T-cell (primary cell): ENCODE results near the gene ART3. TPM values are rescaled to one million over a fixed set of nuclear protein-coding genes. Genes with fewer than 3 reads are reported as not detected.

Experiments
- ATAC-seq, 4 experiments: fragments of 200-7000 bp in 3 of 4; fragments of 150-1000 bp in 1 of 4; cut with Tn5 transposase; replicated peaks in 1 of 4; 1 replicate in 3 of 4; 2 replicates in 1 of 4; pipeline ENCODE4 v1.10.0; 2021; ENCODE audit warnings: moderate library complexity in 3 of 4, mild to moderate bottlenecking in 2 of 4, moderate number of reproducible peaks in 1 of 4
- CTCF ChIA-PET, 2 donors: fragments of 300-600 bp; sonication (Branson Sonifier 250); formaldehyde crosslinking; loops; one replicate each; lab custom pipeline; 2022; ENCODE audit warnings: antibody characterized with exemption in 2 of 2; lab: Charles Lee
- POLR2A ChIA-PET, 2 donors: fragments of 300-600 bp; sonication (Branson Sonifier 250); formaldehyde crosslinking; loops; one replicate each; lab custom pipeline; 2022; ENCODE audit warnings: antibody characterized with exemption in 2 of 2; lab: Charles Lee
- DNase-seq, 35 experiments: peaks; one replicate each; pipeline versions ENCODE4 v3.0.0 to v3.0.0-alpha.2; 2013 to 2023
- H3K27ac ChIP-seq: one replicate; pipeline ENCODE4 v1.5.1; 2013; ENCODE audit warnings: low read length
- H3K27me3 ChIP-seq, 2 experiments: replicated peaks in 1 of 2; 1 replicate in 1 of 2; 2 replicates in 1 of 2; pipeline versions ENCODE4 v1.6.1 to v1.7.0; 2013; ENCODE audit warnings: low read length in 1 of 2, mixed read lengths in 1 of 2; ENCODE audit not compliant: control insufficient read depth in 2 of 2, insufficient read depth in 2 of 2; ENCODE audit errors: extremely low read depth in 1 of 2
- H3K36me3 ChIP-seq, 2 donors: 1 replicate in 1 of 2; 2 replicates in 1 of 2; pipeline versions ENCODE4 v1.6.1 to v1.7.0; 2013; ENCODE audit warnings: low read length in 1 of 2; ENCODE audit not compliant: control insufficient read depth in 2 of 2, insufficient read depth in 1 of 2; ENCODE audit errors: extremely low read depth in 1 of 2
- H3K4me1 ChIP-seq, 2 experiments: 1 replicate in 1 of 2; 2 replicates in 1 of 2; pipeline versions ENCODE4 v1.6.1 to v1.7.0; 2013; ENCODE audit warnings: low read length in 2 of 2, mixed read lengths in 1 of 2; ENCODE audit not compliant: insufficient read depth in 2 of 2, control insufficient read depth in 1 of 2; ENCODE audit errors: extremely low read depth in 1 of 2
- H3K4me3 ChIP-seq, 2 donors: 1 replicate in 1 of 2; 2 replicates in 1 of 2; pipeline versions ENCODE4 v1.5.1 to v1.7.0; 2013; ENCODE audit warnings: mild to moderate bottlenecking in 2 of 2, low read length in 1 of 2, moderate library complexity in 1 of 2; ENCODE audit not compliant: control insufficient read depth in 1 of 2; ENCODE audit errors: extremely low read depth in 1 of 2
- H3K9me3 ChIP-seq: 2 replicates; pipeline ENCODE4 v1.7.0; 2013
- H3K27ac Mint-ChIP-seq, 2 donors: one replicate each; pipeline ENCODE4 v1.8.0; 2020 to 2021; ENCODE audit warnings: mild to moderate bottlenecking in 2 of 2, mixed read lengths in 2 of 2
- H3K27me3 Mint-ChIP-seq, 2 donors: one replicate each; pipeline ENCODE4 v1.8.0; 2021 to 2022; ENCODE audit warnings: mixed read lengths in 2 of 2
- H3K36me3 Mint-ChIP-seq: one replicate; pipeline ENCODE4 v1.8.0; 2021; ENCODE audit warnings: mixed read lengths
- H3K4me1 Mint-ChIP-seq, 3 donors: one replicate each; pipeline ENCODE4 v1.8.0; 2020 to 2022; ENCODE audit warnings: mixed read lengths in 3 of 3, mild to moderate bottlenecking in 1 of 3
- H3K4me3 Mint-ChIP-seq, 3 donors: one replicate each; pipeline ENCODE4 v1.8.0; 2020 to 2022; ENCODE audit warnings: mild to moderate bottlenecking in 3 of 3, mixed read lengths in 3 of 3, moderate library complexity in 3 of 3
- H3K9me3 Mint-ChIP-seq, 3 donors: one replicate each; pipeline ENCODE4 v1.8.0; 2020 to 2022; ENCODE audit warnings: mixed read lengths in 3 of 3
- WGBS: methylation state at CpG from one replicate; pipeline ENCODE4 v1.1.5; 2013; ENCODE audit warnings: missing lambda C conversion rate; ENCODE audit not compliant: insufficient coverage; 5-methylcytosine and 5-hydroxymethylcytosine counted together
- total RNA-seq, 35 experiments: library from RNA in 6 of 35; stranded (reverse) in 6 of 35; fragments of 120-200 nt in 1 of 35; gene quantifications; one replicate each; pipeline versions ENCODE4 v1.2.1 to v1.2.4 and lab custom pipeline; 2013 to 2026

ART3 gene
- total RNA-seq, 5 donors from 2014 or later (not counting 1 experiment from before 2014, with no cell fraction given): not detected

DNA sequence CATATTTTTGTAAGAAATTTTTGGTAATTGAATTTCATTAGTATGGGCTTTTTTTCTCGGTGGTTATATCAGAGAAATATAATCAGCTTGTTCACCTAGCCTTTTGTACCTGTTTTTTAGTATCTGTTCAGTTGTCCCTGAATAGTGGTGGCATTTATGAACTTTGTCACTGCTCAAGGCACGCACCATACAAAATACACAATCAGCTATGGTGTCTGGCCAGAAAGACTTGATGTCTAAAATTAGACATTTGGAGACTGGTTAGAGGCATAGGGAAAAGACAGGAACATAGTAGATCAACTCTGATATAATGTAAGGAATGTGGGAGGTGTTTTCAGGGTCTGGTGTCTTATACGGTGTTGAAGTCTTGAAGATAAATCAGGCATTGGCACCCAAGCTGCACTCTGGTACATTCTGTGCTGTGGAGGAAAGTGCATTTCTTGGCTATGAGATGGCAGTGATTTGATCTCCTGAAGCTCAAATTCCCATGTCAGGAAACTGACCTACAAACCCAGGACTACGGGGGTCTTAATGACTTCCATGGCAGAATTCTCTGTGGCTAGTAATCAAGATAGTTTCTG, 3.6 kb downstream of the ART3 start:
- POLR2A ChIA-PET: interaction anchor here in 1 of 2 donors (0.7 kb wide), 1 partner anchor 272 kb away, joined by 4 read pairs; no protein-coding TSS in a partner anchor
- H3K27me3 ChIP-seq: no peaks in the 10 kb centered on the region
- CTCF ChIA-PET: interaction anchor here in 1 of 2 donors (1.0 kb wide), 1 partner anchor 82 kb away, joined by 3 read pairs; no protein-coding TSS in a partner anchor
- ATAC-seq: no peak
- Mint-ChIP-seq H3K27me3 (peaks cover 0 to 10% of the 10 kb centered on the region in 2 donors), H3K4me1 (no peaks in the 10 kb centered on the region), H3K36me3 (no peaks in the 10 kb centered on the region), H3K4me3 (no peak overlapping the region), H3K27ac (no peak overlapping the region), H3K9me3 (no peaks in the 10 kb centered on the region)
- H3K36me3 ChIP-seq: no peaks in the 10 kb centered on the region
- DNase-seq: no peak
- no CpG with 5 or more reads among the region's 4 CpGs for WGBS
- no peaks in the 10 kb centered on the region for H3K9me3 ChIP-seq
- H3K4me1 ChIP-seq: no peaks in the 10 kb centered on the region
- H3K4me3 ChIP-seq: no peak overlapping the region
- H3K27ac ChIP-seq: no peak overlapping the region

DNA sequence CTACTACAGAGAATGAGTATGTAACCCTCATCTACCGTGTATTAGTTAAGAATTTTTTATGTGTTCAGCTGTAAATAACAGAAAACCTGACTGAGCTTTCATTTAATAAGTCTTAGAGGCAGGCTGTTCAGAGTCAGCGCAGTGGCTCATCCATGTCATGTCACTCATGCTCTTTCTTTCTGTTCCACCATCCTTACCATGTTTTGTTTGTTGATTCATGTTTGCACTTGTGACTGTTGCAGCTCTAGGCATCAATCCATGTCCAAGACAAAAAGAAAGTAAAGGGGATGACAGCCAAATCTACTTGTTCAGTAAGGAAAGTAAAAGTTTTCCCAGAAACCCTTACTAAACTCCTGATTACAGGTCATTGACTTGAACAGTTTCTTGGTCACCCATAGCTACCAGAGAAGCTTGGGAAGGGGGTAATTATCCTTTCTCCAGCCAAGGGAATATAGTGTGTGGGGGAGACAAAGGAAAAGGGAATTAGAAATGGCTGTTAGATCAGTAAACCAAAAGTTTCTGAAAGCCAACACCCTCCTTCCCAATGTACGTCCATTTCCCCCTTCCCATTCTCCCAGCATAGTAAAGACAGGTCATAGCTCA, 9.0 kb downstream of the ART3 start:
- no peak overlapping the region for H3K4me3 Mint-ChIP-seq
- ChIA-PET CTCF (interaction anchor here (0.6 to 1.5 kb wide), 3 partner anchors 30 to 421 kb away, joined by 3 read pairs; no protein-coding TSS in a partner anchor), POLR2A (interaction anchor here in 1 of 2 donors (0.5 to 0.7 kb wide), 3 partner anchors 89 to 617 kb away, joined by 3 to 11 read pairs (median 4); no protein-coding TSS in a partner anchor)
- ATAC-seq (no peak), DNase-seq (no peak)
- no peaks in the 10 kb centered on the region for H3K4me1 Mint-ChIP-seq
- no peaks in the 10 kb centered on the region for H3K4me1 ChIP-seq
- no CpG with 5 or more reads among the region's 3 CpGs for WGBS
- H3K27me3 Mint-ChIP-seq: peaks cover 5 to 10% of the 10 kb centered on the region in 2 donors
- no peak overlapping the region for H3K27ac ChIP-seq
- H3K4me3 ChIP-seq: no peak overlapping the region
- H3K27me3 ChIP-seq: no peaks in the 10 kb centered on the region
- H3K9me3 Mint-ChIP-seq: no peaks in the 10 kb centered on the region
- no peak overlapping the region for H3K27ac Mint-ChIP-seq
- no peaks in the 10 kb centered on the region for H3K36me3 ChIP-seq
- H3K9me3 ChIP-seq: no peaks in the 10 kb centered on the region
- no peaks in the 10 kb centered on the region for H3K36me3 Mint-ChIP-seq

DNA sequence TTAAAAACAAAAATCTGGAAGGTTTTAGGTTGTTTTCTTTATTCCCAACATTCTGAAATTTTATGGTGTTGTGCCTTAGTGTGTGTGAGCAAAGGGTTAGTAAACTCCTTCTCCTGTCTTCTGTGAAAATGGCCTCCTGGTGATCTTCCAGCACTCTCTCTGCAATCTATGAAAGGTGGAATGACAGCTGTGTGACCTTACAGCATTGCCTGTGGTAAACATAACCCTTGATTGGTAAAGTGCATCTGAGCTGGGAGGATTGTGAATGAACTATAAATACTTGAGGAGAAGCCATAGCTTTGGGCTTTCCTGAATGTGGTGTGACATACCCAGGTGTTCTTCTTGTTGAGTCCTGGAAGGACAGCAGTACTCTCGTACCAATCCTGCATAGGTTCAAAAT, 10.0 kb downstream of the ART3 start:
- Histone ChIP-seq H3K36me3 (no peaks in the 10 kb centered on the region), H3K27me3 (no peaks in the 10 kb centered on the region), H3K27ac (no peak overlapping the region), H3K9me3 (no peaks in the 10 kb centered on the region), H3K4me1 (no peaks in the 10 kb centered on the region), H3K4me3 (no peak overlapping the region)
- H3K36me3 Mint-ChIP-seq: no peaks in the 10 kb centered on the region
- peaks cover 5% of the 10 kb centered on the region in 2 donors for H3K27me3 Mint-ChIP-seq
- DNase-seq: no peak
- no peak overlapping the region for H3K27ac Mint-ChIP-seq
- no peak for ATAC-seq
- POLR2A ChIA-PET: interaction anchor here in 1 of 2 donors (0.7 kb wide), 1 partner anchor 88 kb away, joined by 4 read pairs; no protein-coding TSS in a partner anchor
- H3K4me3 Mint-ChIP-seq: no peak overlapping the region
- no peaks in the 10 kb centered on the region for H3K9me3 Mint-ChIP-seq
- CTCF ChIA-PET: interaction anchor here in 1 of 2 donors (1.5 kb wide), 1 partner anchor 88 kb away, joined by 3 read pairs; no protein-coding TSS in a partner anchor
- no CpG with 5 or more reads among the region's 1 CpG for WGBS
- H3K4me1 Mint-ChIP-seq: no peaks in the 10 kb centered on the region

DNA sequence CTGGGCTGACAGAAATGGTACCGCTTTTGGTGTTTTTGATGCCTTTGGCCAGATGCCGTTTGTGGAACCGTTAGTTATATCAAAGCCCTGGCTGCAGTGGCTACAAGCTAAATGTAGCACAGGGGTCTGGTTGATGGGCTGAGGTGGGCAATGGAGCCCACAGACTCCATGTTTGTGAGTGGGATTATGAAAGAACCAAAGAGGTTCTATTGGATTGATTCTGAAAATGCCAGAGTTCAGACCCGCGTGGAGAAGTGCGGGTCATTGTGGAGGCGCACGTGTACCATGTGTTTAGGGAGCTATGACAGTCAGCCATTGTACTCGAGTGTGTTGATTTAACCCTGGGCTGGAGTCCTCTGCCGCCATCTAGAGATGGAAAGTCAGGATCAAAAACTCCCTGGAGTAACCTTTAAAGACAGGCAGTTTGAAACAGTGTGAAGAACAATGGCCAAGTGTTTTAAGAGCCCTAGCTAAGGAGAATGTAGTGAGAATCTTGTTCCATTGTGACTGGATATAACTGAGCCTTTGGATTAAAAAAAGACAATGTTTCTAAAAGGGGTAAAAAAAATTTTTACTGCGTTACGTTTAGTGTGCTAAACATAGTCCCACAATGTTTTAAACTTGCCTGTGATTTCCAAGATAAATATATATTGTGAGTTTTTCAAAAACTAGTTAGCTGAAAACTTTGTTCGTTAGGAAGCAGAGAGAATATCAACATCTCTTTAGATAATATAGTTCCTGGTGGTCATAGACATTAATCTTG, 12.7 kb downstream of the ART3 start:
- Histone ChIP-seq H3K4me3 (no peak overlapping the region), H3K4me1 (no peaks in the 10 kb centered on the region), H3K9me3 (no peaks in the 10 kb centered on the region), H3K36me3 (no peaks in the 10 kb centered on the region), H3K27me3 (no peaks in the 10 kb centered on the region), H3K27ac (no peak overlapping the region)
- DNase-seq (peak in 2 of 35 experiments; percentile 3 to 7), ATAC-seq (no peak)
- Mint-ChIP-seq H3K4me1 (peaks cover 4 to 10% (median 6%) of the 10 kb centered on the region in 3 donors), H3K36me3 (no peaks in the 10 kb centered on the region), H3K4me3 (no peak overlapping the region), H3K27ac (no peak overlapping the region), H3K9me3 (no peaks in the 10 kb centered on the region), H3K27me3 (peaks cover 0 to 5% of the 10 kb centered on the region in 2 donors)
- POLR2A ChIA-PET: interaction anchor here in 1 of 2 donors (0.6 kb wide), 1 partner anchor 28 kb away, joined by 4 read pairs; no protein-coding TSS in a partner anchor
- CTCF ChIA-PET: no interaction called here
- WGBS: 73% methylated on average over 9 of the region's 13 CpGs

DNA sequence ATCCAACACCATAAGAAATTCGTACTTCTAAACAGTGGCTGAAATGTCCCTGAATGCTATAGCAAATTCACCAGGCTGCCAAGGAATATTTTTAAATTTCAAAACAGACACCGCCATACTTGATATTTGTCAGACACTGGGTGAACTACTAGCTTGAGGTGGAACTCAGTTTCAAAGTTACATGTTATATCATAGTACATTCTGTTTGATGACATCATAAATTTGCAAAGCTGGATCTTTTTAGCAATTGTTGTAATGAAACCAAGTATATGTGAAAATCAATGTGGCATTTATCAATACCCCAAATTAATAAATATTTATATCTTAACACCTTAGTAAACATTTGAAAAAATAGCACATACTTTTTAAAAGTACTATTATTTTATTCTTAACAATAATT, 14.2 kb downstream of the ART3 start:
- ChIA-PET CTCF (interaction anchor here in 1 of 2 donors (0.6 kb wide), 1 partner anchor 1847 kb away, joined by 6 read pairs; no protein-coding TSS in a partner anchor), POLR2A (no interaction called here)
- Histone ChIP-seq H3K36me3 (no peaks in the 10 kb centered on the region), H3K4me3 (no peak overlapping the region), H3K9me3 (no peaks in the 10 kb centered on the region), H3K27me3 (no peaks in the 10 kb centered on the region), H3K27ac (no peak overlapping the region), H3K4me1 (no peaks in the 10 kb centered on the region)
- ATAC-seq (no peak), DNase-seq (no peak)
- WGBS: no CpG with 5 or more reads among the region's 2 CpGs
- H3K9me3 Mint-ChIP-seq: no peaks in the 10 kb centered on the region
- H3K4me3 Mint-ChIP-seq: no peak overlapping the region
- H3K4me1 Mint-ChIP-seq: peaks cover 4 to 10% (median 6%) of the 10 kb centered on the region in 3 donors
- no peaks in the 10 kb centered on the region for H3K36me3 Mint-ChIP-seq
- no peak overlapping the region for H3K27ac Mint-ChIP-seq
- H3K27me3 Mint-ChIP-seq: peaks cover 0 to 5% of the 10 kb centered on the region in 2 donors

DNA sequence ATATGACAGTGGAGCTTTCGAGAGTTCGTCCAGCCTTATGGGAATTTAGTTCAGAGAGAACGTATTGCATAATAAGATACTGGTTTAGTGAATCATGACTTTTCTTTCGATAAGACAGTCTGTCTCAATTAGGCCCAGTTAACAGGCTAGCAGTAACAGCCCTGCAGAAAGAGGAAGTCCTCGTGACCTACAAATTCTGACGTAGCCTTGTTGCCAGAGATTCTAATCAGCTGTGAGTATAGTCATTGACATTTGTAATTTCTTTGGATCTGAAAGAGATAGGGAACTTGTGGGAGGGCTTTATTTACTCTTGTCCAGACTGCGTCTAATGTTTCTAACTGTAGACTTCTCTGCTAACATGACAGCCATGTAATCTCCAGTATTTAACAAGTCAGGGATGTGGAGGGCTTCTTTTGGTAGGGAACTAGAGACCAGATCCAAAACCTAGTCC, 15.8 kb downstream of the ART3 start:
- H3K27ac ChIP-seq: no peak overlapping the region
- no peaks in the 10 kb centered on the region for H3K4me1 ChIP-seq
- ChIA-PET CTCF (no interaction called here), POLR2A (no interaction called here)
- no peaks in the 10 kb centered on the region for H3K36me3 ChIP-seq
- H3K9me3 Mint-ChIP-seq: no peaks in the 10 kb centered on the region
- ATAC-seq (peak in 2 of 4 experiments; percentile 27 to 57), DNase-seq (peak in 6 of 35 experiments; percentile 2 to 28 (median 8))
- H3K4me3 Mint-ChIP-seq: no peak overlapping the region
- peaks cover 4 to 10% (median 6%) of the 10 kb centered on the region in 3 donors for H3K4me1 Mint-ChIP-seq
- no peak overlapping the region for H3K4me3 ChIP-seq
- no peaks in the 10 kb centered on the region for H3K9me3 ChIP-seq
- H3K27me3 Mint-ChIP-seq: peaks cover 0 to 5% of the 10 kb centered on the region in 2 donors
- H3K27ac Mint-ChIP-seq: no peak overlapping the region
- no peaks in the 10 kb centered on the region for H3K36me3 Mint-ChIP-seq
- WGBS: 37% methylated on average over 5 of the region's 7 CpGs
- no peaks in the 10 kb centered on the region for H3K27me3 ChIP-seq
